Liver (tissue), 3 donors: ENCODE data around the gene CAPRIN1.
"Not testable (repeated sequence)": the region's sequence is repeated elsewhere in the genome, so short reads cannot be mapped to it uniquely, and the experiment has no call there.

Source experiments
- CTCF ChIP-seq: fragments of 150-350 bp; IDR thresholded peaks from 2 replicates; pipeline ENCODE4 v1.5.1; 2017; ENCODE audit warnings: improper control_type of control experiment, low read depth, low read length; ENCODE audit not compliant: missing input control
- JUND ChIP-seq, 2 donors: IDR thresholded peaks; 2 replicates each; pipeline ENCODE4 v1.6.1; 2016; ENCODE audit warnings: antibody characterized with exemption in 2 of 2
- YY1 ChIP-seq: IDR thresholded peaks from 2 replicates; pipeline ENCODE4 v1.6.1; 2016; ENCODE audit warnings: antibody characterized with exemption, mild to moderate bottlenecking
- TF ChIP-seq, protein P1 (sequence below): IDR thresholded peaks from 2 replicates; pipeline ENCODE4 v1.6.1; 2016; ENCODE audit warnings: antibody characterized with exemption
- donor health status: healthy.
- donor health status: healthy.

DNA sequence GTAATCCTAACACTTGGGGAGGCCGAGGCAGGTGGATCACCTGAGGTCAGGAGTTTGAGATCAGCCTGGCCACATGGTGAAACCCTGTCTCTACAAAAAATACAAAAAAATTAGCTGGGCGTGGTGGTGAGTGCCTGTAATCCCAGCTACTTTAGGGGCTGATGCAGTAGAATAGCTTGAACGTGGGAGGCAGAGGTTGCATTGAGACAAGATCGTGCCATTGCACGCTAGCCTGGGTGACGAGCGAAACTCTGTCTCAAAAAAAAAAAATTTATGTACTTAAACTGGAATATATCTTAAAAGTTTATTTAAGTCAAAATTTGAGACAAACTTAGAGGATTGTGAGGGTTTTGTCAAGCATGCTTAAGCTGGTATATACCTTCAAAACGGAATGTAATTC lies 19.8 kb downstream of the CAPRIN1 start:
- not testable (repeated sequence) for TF ChIP-seq CTCF; YY1; JUND (IDR thresholded peaks at IDR 0.05)
- TF ChIP-seq, protein P1, sequence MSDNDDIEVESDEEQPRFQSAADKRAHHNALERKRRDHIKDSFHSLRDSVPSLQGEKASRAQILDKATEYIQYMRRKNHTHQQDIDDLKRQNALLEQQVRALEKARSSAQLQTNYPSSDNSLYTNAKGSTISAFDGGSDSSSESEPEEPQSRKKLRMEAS = not testable (repeated sequence)
